ENCODE measurements around the gene SPDL1. TPM values are rescaled to one million over a fixed set of nuclear protein-coding genes. Genes with fewer than 3 reads are reported as not detected.

SPDL1 gene
- total and polyA plus RNA-seq, 2 experiments from 2014 or later = 177 to 215 TPM

- Histone ChIP-seq H3K27ac (peak overlapping the region; percentile 81), H3K79me2 (ENCODE audit: insufficient read depth) (no peaks in the 10 kb centered on the region), H3K9me3 (ENCODE audit: low read depth) (no peaks in the 10 kb centered on the region), H3K9ac (0 out of 2 replicates have a peak overlapping the region, but pooled peaks have one; percentile 10), H3K4me1 (ENCODE audit: insufficient read depth) (peaks cover 38% of the 10 kb centered on the region), H4K20me1 (ENCODE audit: insufficient read depth) (no peaks in the 10 kb centered on the region), H3K36me3 (ENCODE audit: low read depth) (no peaks in the 10 kb centered on the region), H3K4me3 (no peak overlapping the region), H3K27me3 (replicated peaks; ENCODE audit: insufficient read depth) (no peaks in the 10 kb centered on the region), H3F3A (ENCODE audit: insufficient read depth) (peaks cover 33% of the 10 kb centered on the region), H2AFZ (peak overlapping the region; percentile 51), H3K9me2 (ENCODE audit: insufficient read depth) (no peaks in the 10 kb centered on the region), H3K4me2 (ENCODE audit: unreplicated experiment) (peak overlapping the region; percentile 18)
- TF ChIP-seq EZH2phosphoT487 (IDR thresholded peaks at IDR 0.05; ENCODE audit: insufficient read depth, low read depth) = no peak
- TF ChIP-seq EZH2 (IDR thresholded peaks at IDR 0.05; ENCODE audit: insufficient read depth, poor library complexity, severe bottlenecking) = no peak
- DNase-seq = peak; percentile 79
- 75 to 76% methylated on average over 5 of the region's 5 CpGs for WGBS, 2 experiments (ENCODE audit: low coverage in 1 of 2, low lambda C conversion rate in 2 of 2, missing lambda C conversion rate in 2 of 2)
- in situ Hi-C loops (cut with MboI) = no loop called here
These were observed 67.2 kb downstream of the SPDL1 start for GRCh38 chr5:169650701-169651331.

GRCh38 chr5:169651526-169651925 is 68.0 kb downstream of the SPDL1 start:
- peak overlapping the region; percentile 51; the same call in 1 of the 2 replicates for H2AFZ ChIP-seq
- peaks cover 44% of the 10 kb centered on the region for H3K4me1 ChIP-seq (ENCODE audit: insufficient read depth)
- H3K36me3 ChIP-seq (ENCODE audit: low read depth) = no peaks in the 10 kb centered on the region
- TF ChIP-seq EZH2 (IDR thresholded peaks at IDR 0.05; ENCODE audit: insufficient read depth, poor library complexity, severe bottlenecking) = no peak
- no peak for TF ChIP-seq EZH2phosphoT487 (IDR thresholded peaks at IDR 0.05; ENCODE audit: insufficient read depth, low read depth)
- H3K27me3 ChIP-seq (replicated peaks; ENCODE audit: insufficient read depth) = no peaks in the 10 kb centered on the region
- no peak for DNase-seq
- no peaks in the 10 kb centered on the region for H3K79me2 ChIP-seq (ENCODE audit: insufficient read depth)
- in situ Hi-C loops (cut with MboI) = no loop called here
- no peak overlapping the region for H3K9ac ChIP-seq
- H3K4me2 ChIP-seq (ENCODE audit: unreplicated experiment) = peak overlapping the region; percentile 18
- H4K20me1 ChIP-seq (ENCODE audit: insufficient read depth) = no peaks in the 10 kb centered on the region
- WGBS, 2 experiments (ENCODE audit: low coverage in 1 of 2, low lambda C conversion rate in 2 of 2, missing lambda C conversion rate in 2 of 2) = 70 to 78% methylated on average over 5 of the region's 5 CpGs
- H3K4me3 ChIP-seq = no peak overlapping the region
- H3K9me2 ChIP-seq (ENCODE audit: insufficient read depth) = no peaks in the 10 kb centered on the region
- no peaks in the 10 kb centered on the region for H3K9me3 ChIP-seq (ENCODE audit: low read depth)
- peaks cover 37% of the 10 kb centered on the region for H3F3A ChIP-seq (ENCODE audit: insufficient read depth)
- H3K27ac ChIP-seq = peak overlapping the region; percentile 81

GRCh38 chr5:169652057-169652456 is 68.5 kb downstream of the SPDL1 start:
- 46 to 55% methylated on average over 1 of the region's 1 CpG for WGBS, 2 experiments (ENCODE audit: low coverage in 1 of 2, low lambda C conversion rate in 2 of 2, missing lambda C conversion rate in 2 of 2)
- TF ChIP-seq EZH2 (IDR thresholded peaks at IDR 0.05; ENCODE audit: insufficient read depth, poor library complexity, severe bottlenecking) = no peak
- no peak for TF ChIP-seq EZH2phosphoT487 (IDR thresholded peaks at IDR 0.05; ENCODE audit: insufficient read depth, low read depth)
- Histone ChIP-seq H3K9me3 (ENCODE audit: low read depth) (no peaks in the 10 kb centered on the region), H3K9ac (no peak overlapping the region), H4K20me1 (ENCODE audit: insufficient read depth) (no peaks in the 10 kb centered on the region), H3F3A (ENCODE audit: insufficient read depth) (peaks cover 42% of the 10 kb centered on the region), H3K4me1 (ENCODE audit: insufficient read depth) (peaks cover 49% of the 10 kb centered on the region), H3K27ac (no peak overlapping the region), H3K9me2 (ENCODE audit: insufficient read depth) (no peaks in the 10 kb centered on the region), H3K4me3 (no peak overlapping the region), H3K36me3 (ENCODE audit: low read depth) (no peaks in the 10 kb centered on the region), H3K4me2 (ENCODE audit: unreplicated experiment) (no peak overlapping the region), H3K27me3 (replicated peaks; ENCODE audit: insufficient read depth) (no peaks in the 10 kb centered on the region), H2AFZ (no peak overlapping the region), H3K79me2 (ENCODE audit: insufficient read depth) (no peaks in the 10 kb centered on the region)
- in situ Hi-C loops (cut with MboI) = no loop called here
- DNase-seq = no peak

- no peaks in the 10 kb centered on the region for H3K27me3 ChIP-seq (replicated peaks; ENCODE audit: insufficient read depth)
- no peaks in the 10 kb centered on the region for H3K79me2 ChIP-seq (ENCODE audit: insufficient read depth)
- no peak for DNase-seq
- H2AFZ ChIP-seq = no peak overlapping the region
- H3F3A ChIP-seq (ENCODE audit: insufficient read depth) = peaks cover 44% of the 10 kb centered on the region
- H3K4me1 ChIP-seq (ENCODE audit: insufficient read depth) = peaks cover 48% of the 10 kb centered on the region
- 91 to 96% methylated on average over 5 of the region's 5 CpGs for WGBS, 2 experiments (ENCODE audit: low coverage in 1 of 2, low lambda C conversion rate in 2 of 2, missing lambda C conversion rate in 2 of 2)
- H3K9me2 ChIP-seq (ENCODE audit: insufficient read depth) = no peaks in the 10 kb centered on the region
- H4K20me1 ChIP-seq (ENCODE audit: insufficient read depth) = no peaks in the 10 kb centered on the region
- TF ChIP-seq EZH2 (IDR thresholded peaks at IDR 0.05; ENCODE audit: insufficient read depth, poor library complexity, severe bottlenecking) = no peak
- no peak for TF ChIP-seq EZH2phosphoT487 (IDR thresholded peaks at IDR 0.05; ENCODE audit: insufficient read depth, low read depth)
- no peaks in the 10 kb centered on the region for H3K9me3 ChIP-seq (ENCODE audit: low read depth)
- no peaks in the 10 kb centered on the region for H3K36me3 ChIP-seq (ENCODE audit: low read depth)
- H3K4me2 ChIP-seq (ENCODE audit: unreplicated experiment) = no peak overlapping the region
- in situ Hi-C loops (cut with MboI) = no loop called here
- no peak overlapping the region for H3K4me3 ChIP-seq
- no peak overlapping the region for H3K9ac ChIP-seq
- no peak overlapping the region for H3K27ac ChIP-seq
These were observed 69.5 kb downstream of the SPDL1 start for GRCh38 chr5:169653091-169653490.

Small RNAs within 50 kb of the gene (small RNA-seq; reads per million reads assigned to genes)
- not detected for gene RNU6-477P (ENCODE audit: low read depth, low replicate concordance)

Other genes with a start within 250 kb of the SPDL1 start
- gene DOCK2, start 53.5 kb downstream of the SPDL1 start, total RNA-seq (2014; rRNA removed; shearing (Covaris generic)) = 10.4 and 12.1 TPM in 2 replicates
- gene DOCK2, start 53.5 kb downstream of the SPDL1 start, polyA plus RNA-seq (2016; fragmentation: Nextera tagmentation; extraction: Ambion mirVana) = 5.4 and 6.5 TPM in 2 replicates